ENCODE data around the gene EDA.

Gene EDA

GRCh38 chrX:69607616-69608015, 8.3 kb upstream of the EDA start:
- Histone ChIP-seq H3K27me3 (no peaks in the 10 kb centered on the region), H3K36me3 (no peaks in the 10 kb centered on the region), H3K9me3 (no peaks in the 10 kb centered on the region), H3K4me3 (ENCODE audit: low read depth, low read length) (no peak overlapping the region), H3K4me1 (no peaks in the 10 kb centered on the region)
- no peak for DNase-seq
- TF ChIP-seq CTCF (IDR thresholded peaks at IDR 0.05; ENCODE audit: low read depth, low read length) = no peak

DNA sequence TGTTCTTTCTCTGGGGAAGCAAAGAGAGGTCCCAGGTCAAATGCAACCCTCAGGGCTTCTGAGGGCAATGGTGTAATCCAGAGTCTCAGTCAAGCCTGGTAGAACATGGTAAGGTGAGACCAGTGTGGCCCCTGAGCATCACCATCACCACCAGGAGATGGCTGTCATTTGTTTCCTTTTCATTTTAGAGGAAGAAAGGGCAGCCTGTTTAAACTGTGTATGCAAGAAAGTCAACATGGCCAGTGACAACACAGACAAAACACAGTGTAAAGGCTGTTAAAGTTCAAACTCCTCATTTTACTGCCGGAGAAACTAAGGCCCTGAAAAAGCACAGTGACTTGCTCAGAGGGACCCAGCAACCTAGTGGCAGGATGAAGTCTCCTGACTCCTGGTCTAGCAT, 2.0 kb upstream of the EDA start:
- no peaks in the 10 kb centered on the region for H3K36me3 ChIP-seq
- H3K4me1 ChIP-seq = no peaks in the 10 kb centered on the region; the same call in 1 of the 2 replicates
- DNase-seq = no peak
- no peak for TF ChIP-seq CTCF (IDR thresholded peaks at IDR 0.05; ENCODE audit: low read depth, low read length)
- peaks cover 10% of the 10 kb centered on the region for H3K27me3 ChIP-seq
- no peak overlapping the region for H3K4me3 ChIP-seq (ENCODE audit: low read depth, low read length)
- no peaks in the 10 kb centered on the region for H3K9me3 ChIP-seq

DNA sequence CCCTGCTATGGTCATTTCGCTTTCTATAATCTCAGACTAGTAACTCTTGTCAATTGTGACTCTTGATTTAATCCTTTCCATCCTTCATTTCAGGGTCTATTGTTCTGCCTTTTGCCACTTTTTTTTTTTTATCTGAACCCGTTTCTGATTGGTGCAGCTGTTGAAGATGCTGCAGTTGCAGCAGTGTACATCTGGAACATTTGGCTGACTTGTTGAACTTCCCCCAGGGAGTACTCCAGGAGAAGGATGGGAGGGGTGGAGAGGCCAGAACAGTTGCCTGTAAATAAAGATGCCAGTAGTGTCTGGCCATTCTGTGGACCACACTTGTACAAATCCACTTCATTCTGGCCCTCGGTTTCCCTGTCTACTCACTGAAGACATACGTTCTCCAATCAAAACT, 1.0 kb upstream of the EDA start:
- Histone ChIP-seq H3K4me3 (ENCODE audit: low read depth, low read length) (peak overlapping the region; percentile 47; the same call in 1 of the 2 replicates), H3K9me3 (no peaks in the 10 kb centered on the region), H3K27me3 (peaks cover 10% of the 10 kb centered on the region), H3K36me3 (no peaks in the 10 kb centered on the region), H3K4me1 (no peaks in the 10 kb centered on the region; the same call in 1 of the 2 replicates)
- peak; percentile 5 for DNase-seq
- TF ChIP-seq CTCF (IDR thresholded peaks at IDR 0.05; ENCODE audit: low read depth, low read length) = no peak

- Histone ChIP-seq H3K36me3 (no peaks in the 10 kb centered on the region), H3K4me1 (no peaks in the 10 kb centered on the region; the same call in 1 of the 2 replicates), H3K4me3 (ENCODE audit: low read depth, low read length) (peak overlapping the region; percentile 47), H3K27me3 (peaks cover 10% of the 10 kb centered on the region), H3K9me3 (no peaks in the 10 kb centered on the region)
- peak; percentile 16 for DNase-seq
- no peak for TF ChIP-seq CTCF (IDR thresholded peaks at IDR 0.05; ENCODE audit: low read depth, low read length)
Observed at GRCh38 chrX:69615342-69615741, 571 bp upstream of the EDA start.

DNA sequence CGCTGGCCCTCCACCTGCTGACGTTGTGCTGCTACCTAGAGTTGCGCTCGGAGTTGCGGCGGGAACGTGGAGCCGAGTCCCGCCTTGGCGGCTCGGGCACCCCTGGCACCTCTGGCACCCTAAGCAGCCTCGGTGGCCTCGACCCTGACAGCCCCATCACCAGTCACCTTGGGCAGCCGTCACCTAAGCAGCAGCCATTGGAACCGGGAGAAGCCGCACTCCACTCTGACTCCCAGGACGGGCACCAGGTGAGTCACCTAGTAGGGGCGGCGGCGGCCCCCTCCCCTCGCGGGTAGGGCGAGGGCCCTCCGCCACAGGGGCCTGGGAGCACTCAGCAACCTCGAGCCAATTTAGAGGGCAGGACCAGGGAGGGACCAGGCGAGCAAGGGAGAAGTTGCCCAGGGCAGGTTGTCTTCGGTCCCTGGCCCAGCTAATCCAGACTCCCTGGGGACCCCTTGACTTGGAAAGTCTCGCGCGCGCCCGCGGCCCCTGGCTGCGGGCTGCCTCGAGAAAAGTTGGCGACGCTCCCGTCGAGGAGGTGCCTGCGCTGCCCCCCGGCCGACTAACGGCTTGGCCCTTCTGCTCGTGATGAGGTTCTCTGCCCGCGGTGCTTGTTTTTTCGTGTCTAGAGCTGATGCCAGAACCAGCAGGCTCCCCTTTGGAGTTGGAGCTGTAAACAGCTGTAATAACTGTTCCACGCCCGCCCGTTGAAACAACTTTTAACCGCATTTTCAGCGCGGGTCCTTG, 717 bp downstream of the EDA start:
- peak overlapping the region; percentile 45 for H3K4me3 ChIP-seq (ENCODE audit: low read depth, low read length)
- DNase-seq = peak; percentile 44
- no peaks in the 10 kb centered on the region; the same call in 1 of the 2 replicates for H3K4me1 ChIP-seq

More for the DNA sequence above, 717 bp downstream of the EDA start:
- Histone ChIP-seq H3K27me3 (peaks cover 10% of the 10 kb centered on the region), H3K9me3 (no peaks in the 10 kb centered on the region), H3K36me3 (no peaks in the 10 kb centered on the region)
- TF ChIP-seq CTCF (IDR thresholded peaks at IDR 0.05; ENCODE audit: low read depth, low read length) = no peak

Data from BE2C (cell line).